Cortex of kidney (tissue), 1 donor: ENCODE results near the gene RAD51B.

ENCODE experiments used
- DNase-seq: peaks from one replicate; lab custom pipeline; 2025; lab: John Stamatoyannopoulos, UW

The RAD51B gene

DNA sequence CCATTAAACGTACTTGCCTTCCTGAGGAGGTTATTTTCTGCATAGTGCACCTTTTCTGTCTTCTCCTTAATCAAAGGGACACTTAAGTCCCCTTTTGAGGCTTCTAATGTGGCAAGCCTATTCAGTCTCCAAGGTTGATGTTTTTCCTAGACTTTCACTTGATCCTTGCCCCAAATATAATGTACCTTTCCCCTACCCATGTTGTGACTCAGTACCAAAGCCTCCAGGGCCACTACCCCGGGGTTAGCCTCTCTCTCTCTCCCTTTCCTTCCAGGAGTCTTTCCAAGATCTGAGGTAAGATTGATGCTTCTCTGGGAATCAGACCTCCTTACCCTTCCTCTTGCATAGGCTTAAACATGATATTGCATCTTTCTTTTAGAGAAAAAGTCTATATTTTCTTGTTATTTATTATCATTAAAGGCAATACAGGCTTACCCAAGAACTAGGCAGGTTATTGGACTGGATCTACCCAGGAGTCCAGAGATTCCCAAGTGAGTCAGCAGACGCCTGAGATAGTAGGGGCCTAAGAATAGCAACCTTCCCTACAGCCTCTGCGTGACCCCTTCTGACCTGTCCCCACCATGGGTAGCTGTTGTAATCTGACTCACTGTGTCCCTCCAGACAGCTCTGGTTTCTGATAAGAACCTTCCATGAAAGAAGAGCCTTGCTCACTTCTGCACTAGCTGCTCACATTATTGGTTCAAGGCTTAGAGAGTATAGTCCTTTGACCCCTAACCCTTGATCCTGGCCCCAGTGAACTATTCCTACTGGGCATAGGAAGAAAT, 800.4 kb downstream of the RAD51B start:
- DNase-seq: no peak

- DNase-seq: no peak
These were observed 802.1 kb downstream of the RAD51B start for GRCh38 chr14:68621400-68622365.

GRCh38 chr14:68622856-68623255, 803.3 kb downstream of the RAD51B start:
- no peak for DNase-seq

GRCh38 chr14:68623307-68623706, 803.7 kb downstream of the RAD51B start:
- DNase-seq: no peak

DNA sequence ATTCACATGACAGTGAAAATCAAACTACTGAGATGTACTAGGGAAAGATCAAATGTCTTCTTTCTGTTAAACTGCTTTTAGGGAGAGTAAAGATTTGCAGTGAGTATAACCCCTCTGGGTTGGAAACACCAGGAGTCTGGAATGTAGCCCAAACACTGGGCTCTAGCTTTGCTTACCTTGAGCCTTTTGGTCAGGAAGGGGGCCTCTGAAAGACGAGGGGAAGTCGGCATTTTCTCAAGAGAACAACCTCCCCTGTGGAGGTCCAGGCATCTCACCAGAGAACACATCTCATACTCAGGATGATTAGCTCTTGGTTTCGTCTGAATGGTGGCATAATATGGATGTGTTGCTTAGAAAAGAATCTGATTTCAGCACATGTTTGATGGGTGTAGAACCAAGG, 804.2 kb downstream of the RAD51B start:
- DNase-seq: no peak

DNA sequence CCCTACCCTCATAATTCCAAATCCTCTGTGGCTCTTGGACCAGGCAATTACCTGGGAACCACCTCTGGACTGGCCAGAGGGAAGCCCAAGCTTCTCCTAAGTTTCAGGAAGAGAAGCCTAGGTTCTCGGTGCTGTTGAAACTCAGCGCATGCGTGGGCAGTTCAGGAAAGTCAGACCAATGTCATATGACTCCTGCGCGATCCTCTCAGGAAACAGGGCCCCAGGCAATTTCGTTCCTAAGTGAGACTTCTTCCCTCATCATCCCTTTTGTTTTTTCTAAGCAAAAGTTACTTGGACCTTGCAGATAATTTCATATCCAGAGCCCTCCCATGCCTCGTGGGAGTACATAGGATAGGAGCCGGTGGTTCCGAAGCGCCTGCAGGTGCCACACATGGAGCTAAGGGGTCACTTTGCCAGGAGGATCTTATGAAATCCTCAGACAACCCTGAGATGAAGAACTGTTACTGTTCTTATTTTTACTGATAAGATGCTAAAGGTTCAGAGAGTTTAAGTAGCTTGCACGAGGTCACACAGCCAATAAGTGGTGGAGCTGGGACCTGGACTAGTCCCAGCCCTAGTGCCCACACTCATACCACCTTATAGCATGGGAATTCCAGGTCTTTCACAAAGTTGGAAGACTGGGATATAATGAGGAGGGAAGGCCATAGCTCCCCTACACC, 805.1 kb downstream of the RAD51B start:
- DNase-seq: no peak

DNA sequence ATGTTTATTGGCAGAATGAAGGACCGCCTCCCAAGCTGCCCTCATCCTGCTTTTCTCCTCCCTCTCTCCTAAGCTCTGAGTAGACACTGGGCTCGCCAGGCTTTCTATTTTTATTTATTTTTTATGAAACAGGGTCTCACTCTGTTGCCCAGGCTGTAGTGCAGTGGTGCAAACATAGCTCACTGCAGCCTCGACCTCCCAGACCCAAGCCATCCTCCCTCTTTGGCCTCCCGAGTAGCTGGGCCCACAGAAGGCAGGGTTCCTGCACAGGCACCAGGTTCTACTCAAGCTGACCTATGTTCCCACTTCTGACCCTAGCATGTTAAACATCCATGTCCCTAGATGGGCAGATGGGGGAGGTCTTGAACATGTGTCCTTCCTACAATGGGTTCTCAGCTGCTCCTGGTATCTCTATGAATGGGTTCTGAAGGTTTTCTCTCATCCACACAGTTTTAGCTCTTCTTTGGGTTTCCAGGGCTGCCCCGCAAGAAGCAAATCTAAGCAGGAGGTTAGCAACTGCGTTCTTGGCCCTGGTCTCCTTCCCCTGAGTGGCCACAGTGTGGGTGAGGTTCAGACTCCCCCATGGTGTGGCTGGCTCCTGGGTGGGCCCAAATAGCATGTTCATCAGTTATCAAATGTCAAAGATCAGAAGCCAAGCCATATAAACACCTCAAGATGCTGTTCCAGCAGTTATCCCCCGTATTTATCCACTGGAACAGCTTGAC, 805.9 kb downstream of the RAD51B start:
- no peak for DNase-seq

- no peak for DNase-seq
These were observed 806.8 kb downstream of the RAD51B start for GRCh38 chr14:68626386-68626785.

DNA sequence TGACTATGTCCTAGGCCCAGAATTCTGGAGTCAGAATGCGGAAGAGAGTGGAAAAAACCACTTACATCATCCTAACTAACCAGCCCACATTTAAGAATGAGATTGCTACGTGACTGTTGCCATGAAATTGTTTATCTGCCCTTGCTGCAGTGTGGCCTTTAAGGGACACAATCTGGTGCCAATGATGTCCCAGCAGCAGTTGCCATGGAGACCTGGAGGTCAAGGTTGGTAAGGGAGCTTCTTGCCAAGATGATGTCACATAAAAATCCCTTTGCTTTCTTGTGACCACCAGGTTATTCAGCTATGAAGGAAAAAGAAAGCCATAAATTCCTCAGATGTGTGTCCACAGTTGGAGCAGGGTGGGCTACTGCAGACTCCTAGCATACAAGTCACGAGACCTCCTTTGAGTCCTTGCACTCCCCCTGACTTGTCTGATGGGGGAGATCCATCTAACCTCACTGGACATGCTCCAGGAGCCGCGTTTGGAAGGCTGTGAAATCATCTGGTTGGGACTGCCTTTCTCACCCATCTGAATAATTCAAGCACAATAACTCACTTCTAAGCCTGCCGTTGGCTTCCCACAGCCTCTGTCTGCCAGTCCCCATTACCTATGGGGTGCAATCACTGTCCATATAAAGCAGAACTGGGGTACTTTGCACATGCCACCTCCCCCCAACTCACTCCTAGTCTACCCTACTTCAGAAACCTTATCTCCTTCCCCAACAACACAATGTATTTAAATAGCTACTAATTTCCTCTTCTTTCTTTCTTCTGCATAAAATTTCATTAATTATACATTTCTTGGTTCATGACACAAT, 807.7 kb downstream of the RAD51B start:
- no peak for DNase-seq

- DNase-seq: no peak
These were observed 808.5 kb downstream of the RAD51B start for GRCh38 chr14:68627868-68628604.

DNA sequence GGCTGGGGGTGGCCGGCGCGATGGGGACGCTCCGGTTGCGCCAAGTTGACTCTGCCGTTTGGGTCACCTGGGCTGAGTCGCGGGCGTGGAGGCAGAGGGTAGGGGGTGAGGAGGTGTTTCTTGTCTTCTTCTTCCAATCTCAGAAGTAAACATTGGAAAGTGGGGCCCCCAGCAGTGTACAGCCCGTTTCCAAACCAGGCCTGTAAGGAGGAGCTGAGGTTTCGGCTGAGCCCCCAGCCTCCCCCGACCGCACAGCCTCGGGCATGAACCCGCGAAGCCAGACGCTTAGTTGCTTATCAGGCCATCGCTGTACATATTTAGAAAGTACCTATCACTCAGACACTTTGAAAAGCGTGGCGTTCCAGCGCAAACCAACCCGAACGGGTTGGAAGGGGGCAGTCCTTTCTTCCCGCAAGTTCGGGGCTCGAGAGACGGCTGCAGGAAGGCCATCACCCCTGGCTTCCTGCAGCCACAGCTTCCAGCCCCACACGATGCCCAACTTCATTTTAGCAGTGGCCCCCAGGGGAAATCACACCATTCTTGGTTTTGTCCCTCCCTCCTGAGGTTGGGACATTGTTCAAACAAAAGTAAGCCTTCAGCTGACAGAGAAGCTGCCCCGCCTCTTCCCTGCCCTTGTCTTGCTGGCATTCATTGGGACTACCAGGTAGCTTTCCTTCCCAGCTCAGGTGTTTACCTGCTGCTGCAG, 809.2 kb downstream of the RAD51B start:
- no peak for DNase-seq

DNA sequence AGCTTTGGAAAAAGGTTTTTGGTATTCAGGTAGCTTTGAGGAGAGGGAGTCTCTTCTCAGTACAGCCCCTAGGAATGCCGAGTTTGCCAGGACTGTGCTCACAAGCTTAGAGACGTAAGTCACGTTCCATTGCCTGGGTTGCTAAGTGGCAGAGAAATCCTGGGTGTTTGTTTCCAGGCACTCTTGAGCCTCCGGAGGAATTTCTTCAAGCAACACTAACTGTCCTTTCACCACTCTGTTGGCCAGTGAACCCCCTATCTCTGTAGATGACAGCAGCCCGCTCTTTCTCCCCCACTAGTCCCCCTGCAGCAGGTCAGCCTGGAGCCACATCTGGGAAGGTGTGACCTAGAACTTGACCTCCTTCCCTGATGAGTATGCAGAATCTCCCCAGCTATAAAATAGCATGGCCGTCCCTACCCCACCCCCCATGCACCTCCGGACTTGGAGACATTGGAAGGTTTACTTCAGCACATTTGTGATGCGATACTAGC, 810.5 kb downstream of the RAD51B start:
- DNase-seq: no peak

- DNase-seq: no peak
These were observed 811.2 kb downstream of the RAD51B start for GRCh38 chr14:68630611-68631393.

DNA sequence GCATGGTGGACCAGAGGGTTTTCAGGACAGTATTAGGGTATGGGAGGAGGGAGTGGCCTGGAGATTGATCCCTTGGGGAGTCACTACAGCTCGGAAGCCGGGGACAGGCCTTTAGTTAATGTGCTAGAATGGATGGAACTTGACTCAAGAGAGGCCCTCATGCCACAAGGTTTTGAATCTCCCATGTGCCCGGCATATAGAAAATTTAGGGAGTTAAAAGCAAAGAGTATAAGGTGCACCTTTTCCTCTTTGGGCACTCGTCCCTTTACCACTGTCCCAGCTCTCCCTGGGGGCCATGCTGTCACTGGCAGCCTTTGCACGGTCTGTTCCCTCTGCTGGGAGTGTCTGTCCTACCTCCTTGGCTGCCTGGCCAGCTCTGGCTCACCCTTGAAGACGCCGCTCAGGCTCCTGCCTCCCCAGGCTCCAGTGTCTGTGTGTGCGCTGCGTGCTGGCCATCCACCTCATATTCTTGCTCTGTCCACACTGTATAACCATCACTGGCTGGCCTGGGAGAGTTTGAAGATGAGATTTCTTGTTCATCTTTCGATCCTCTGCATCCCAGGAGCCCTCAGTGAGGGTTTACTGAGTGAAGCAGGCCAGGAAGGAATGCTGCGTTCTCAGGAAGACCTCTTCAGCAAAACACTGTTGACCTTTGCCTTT, 811.9 kb downstream of the RAD51B start:
- DNase-seq: no peak

DNA sequence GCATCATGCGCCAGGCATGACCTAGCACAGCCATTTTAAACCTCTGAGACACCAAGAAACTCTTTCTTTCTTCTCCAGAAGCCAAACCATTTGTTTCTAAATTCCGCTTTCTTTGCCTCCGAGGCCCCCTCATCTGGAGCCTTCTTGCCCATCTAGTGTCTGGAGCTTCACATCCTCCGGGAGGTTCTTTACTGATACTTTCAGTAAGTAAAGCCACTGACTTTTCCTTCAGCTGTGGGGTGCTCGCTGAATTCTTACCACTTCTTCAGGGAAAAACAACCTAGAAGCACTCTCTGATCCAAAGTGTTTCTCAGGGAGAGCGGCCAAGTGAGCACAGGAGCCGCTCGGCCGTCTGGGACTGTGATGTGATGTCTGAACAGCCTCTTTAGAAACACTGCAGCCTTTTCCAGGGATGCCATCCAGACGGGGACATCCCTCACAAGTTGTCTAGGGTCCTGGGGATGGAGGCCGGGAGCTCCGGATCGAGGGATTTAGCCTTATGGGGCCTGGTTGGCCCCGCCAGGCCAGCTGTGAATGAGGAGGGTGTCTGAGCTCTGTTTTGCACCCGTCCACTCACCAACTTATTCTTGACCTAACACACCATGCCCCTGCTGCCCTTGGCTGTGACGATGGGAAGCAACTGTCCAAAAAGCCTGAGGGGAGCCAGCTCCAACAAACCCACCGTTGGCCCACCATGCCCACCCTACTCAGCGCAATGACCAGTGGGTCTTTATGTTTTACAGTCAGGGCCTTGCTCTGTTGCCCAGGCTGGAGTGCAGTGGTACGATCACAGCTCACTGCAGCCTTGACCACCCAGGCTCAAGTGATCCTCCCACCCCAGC, 812.7 kb downstream of the RAD51B start:
- no peak for DNase-seq

DNA sequence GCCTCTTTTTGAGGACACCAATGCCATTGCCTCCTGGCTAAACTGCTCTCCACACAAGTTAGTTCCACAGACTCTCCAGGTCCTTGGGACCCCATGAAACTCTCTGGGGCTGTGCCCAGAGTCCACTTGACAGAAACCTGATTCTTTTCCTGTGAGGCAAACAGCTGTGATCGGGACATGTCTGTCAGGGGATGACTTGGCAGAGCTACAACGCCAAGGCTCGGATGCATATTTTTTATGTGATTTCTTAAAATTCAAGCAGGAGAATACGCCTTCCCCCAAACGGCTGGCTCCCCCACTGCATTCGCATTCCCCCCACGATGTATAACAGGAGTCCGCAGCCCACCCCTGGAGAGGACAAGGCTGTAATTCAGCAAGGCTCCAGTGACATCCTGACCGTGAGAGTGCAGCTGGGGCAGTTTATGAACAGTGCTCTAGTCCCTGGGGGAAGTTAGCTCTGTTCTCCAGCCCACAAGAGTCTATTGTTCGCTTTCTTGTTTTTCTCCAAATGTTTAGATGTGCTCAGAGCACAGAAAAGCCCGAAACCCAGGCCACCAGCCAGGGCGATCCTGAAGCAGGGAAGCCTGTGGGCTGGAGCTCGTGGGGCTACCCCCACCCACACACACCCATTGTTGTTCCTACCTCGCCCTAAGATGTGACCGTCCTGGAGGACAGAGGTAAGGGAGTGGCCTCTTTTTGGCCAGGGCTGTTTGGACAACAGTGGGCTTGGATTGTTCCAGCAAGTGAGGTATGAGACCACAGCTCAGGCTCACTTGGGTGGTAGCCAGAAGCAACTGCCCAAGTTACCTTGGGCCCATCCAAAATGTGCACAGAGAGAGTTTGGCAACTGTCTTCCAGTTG, 813.8 kb downstream of the RAD51B start:
- DNase-seq: no peak
